HG02571 (cell line): ENCODE results near the gene ZNF546.
"Not testable (repeated sequence)": the region's sequence is repeated elsewhere in the genome, so short reads cannot be mapped to it uniquely, and the experiment has no call there.

Source experiments
- ATAC-seq: cut with Tn5 transposase; IDR thresholded peaks from one replicate; pipeline ENCODE4 v1.9.1; 2021; ENCODE audit warnings: mild to moderate bottlenecking, moderate library complexity; ENCODE audit not compliant: unreplicated experiment

The ZNF546 gene

GRCh38 chr19:39983695-39984300 lies 13.1 kb upstream of the ZNF546 start:
- no peak for ATAC-seq

DNA sequence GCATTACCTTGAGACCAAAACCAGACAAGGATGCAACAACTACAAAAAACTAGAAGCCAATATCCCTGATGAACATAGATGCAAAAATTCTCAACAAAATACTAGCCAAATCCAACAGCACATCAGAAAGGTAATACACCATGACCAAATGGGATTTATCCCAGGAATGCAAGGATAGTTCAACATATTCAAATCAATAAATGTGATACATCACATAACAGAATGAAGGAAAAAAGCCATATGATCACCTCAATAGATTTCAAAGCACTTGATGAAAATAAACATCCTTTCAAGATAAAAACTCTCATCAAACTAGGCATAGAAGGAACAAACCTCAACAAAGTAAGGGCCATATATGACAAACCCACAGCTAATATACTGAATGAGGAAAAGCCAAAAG lies 10.2 kb upstream of the ZNF546 start:
- no peak for ATAC-seq

GRCh38 chr19:39987167-39987566 lies 9.7 kb upstream of the ZNF546 start:
- ATAC-seq: no peak

DNA sequence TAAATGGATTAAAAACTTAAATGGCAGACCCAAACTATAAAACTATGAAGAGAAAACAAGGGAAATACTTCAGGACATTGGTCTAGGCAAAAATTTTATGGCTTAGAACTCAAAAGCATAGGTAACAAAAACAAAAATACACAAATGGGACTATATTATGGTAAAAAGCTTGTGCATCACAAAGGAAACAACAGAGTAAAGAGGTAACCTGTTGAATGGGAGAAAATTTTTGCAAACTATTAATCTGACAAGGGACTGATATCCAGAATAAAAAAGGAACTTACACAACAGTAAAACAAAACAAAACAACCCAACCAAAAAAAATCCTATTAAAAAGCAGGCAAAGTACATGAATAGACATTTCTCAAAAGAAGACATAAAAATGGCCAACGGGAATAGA lies 9.3 kb upstream of the ZNF546 start:
- no peak for ATAC-seq

DNA sequence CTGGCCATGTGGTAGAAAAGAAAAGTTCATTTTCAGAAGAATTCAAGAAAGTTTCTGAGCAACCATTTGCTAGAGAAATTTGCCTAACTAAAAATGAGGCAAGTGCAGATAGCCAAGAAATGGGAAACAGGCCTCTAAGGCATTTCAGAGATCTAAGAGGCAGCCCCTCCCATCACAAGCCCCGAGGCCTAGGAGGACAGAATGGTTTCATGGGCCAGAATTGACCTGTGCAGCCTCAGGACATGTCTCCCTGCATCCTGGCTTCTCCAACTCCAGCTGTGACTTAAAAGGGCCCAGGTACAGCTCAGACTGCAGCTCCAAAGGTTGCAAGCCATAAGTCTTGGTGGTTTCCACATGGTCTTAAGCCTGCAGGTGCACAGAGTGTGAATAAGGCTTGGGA lies 3.3 kb upstream of the ZNF546 start:
- ATAC-seq: no peak

- no peak for ATAC-seq
Measured at GRCh38 chr19:39994361-39994760, 2.5 kb upstream of the ZNF546 start.

DNA sequence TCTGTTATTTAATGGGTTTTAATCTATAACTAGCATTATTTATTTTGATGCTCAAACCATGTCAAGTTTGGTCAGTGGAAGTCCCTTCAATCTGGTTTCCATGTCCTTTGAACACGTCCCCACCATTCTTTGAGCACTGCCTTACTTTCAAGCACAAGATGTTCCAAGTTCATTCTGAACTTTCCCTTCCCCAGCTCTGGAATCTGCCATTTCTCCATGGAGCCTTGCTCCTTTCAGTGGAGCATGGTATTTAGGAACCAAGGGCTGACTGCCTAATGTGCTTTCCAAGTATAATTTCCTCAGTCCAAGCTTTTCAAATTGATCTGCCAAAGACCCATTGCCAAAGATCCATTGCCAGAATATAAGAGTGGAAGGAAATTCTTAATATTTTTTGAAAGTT lies 1.1 kb upstream of the ZNF546 start:
- ATAC-seq: no peak

DNA sequence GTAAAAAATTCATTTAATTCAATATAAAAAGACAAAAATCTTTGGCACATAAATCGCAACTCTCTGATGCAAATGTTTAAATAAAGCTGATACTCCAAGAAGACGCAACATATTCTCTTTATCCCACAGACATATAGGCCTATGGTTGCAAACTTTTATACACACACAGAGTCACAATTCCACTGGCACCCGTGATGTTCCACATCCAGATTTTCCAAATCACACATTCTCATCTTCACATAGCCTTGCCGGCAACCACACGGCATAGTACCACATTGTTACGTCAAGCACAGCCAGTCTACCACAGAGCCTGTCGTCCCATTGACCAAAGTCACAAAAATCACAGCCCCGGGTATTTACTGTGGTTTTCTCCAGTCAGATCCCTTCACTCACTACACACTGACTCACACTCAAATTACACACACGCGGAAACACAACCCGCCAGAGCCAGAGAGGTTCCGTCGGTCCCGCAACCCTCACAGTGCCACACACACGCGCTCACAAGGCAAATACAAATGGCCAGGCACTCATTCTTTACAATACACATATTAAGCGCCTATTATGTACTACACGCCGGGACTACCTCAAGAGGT lies 546 bp upstream of the ZNF546 start:
- peak; percentile 21 for ATAC-seq

- ATAC-seq: no peak
Measured at GRCh38 chr19:39997638-39998216, 867 bp downstream of the ZNF546 start.

DNA sequence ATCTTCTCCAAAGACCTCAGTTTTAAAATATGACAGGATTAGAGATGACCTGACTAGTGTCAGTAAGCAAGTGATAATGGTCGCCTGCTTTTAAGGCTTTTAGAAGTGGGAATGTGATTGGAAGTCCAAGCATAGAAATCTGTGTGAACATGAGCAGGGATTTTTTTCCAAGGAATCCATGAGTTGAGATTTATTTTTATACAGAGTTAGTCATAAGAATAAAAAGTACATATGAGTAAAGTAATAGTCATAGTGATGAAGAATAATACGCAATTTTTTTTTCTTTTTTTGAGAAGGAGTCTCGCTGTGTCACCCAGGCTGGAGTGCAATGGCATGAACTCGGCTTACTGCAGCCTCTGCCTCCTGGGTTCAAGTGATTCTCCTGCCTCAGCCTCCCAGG lies 1.6 kb downstream of the ZNF546 start:
- no peak for ATAC-seq

GRCh38 chr19:40005691-40006272 lies 8.9 kb downstream of the ZNF546 start:
- no peak for ATAC-seq

DNA sequence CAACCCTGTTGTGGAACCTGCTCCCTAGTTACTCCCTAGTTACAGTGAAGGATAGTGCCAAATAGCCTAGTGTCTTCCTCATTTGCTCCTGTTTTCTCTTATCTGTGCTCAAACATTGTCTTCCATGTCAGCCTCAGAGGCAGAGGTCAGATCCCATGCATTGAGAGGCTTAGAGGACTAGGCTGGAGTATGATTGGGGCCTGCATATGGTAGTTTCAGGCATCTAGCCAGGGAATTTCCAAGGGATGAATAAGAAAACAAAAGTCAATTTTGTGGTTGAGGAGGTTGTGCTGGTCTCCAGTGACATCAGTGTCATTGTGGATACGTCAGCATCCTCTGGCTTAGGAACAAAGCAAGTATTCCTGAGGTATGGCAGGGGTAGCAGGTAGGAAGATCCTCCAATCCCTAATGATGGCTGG lies 9.4 kb downstream of the ZNF546 start:
- ATAC-seq: no peak

- ATAC-seq: no peak
Measured at GRCh38 chr19:40009674-40010073, 12.8 kb downstream of the ZNF546 start.

DNA sequence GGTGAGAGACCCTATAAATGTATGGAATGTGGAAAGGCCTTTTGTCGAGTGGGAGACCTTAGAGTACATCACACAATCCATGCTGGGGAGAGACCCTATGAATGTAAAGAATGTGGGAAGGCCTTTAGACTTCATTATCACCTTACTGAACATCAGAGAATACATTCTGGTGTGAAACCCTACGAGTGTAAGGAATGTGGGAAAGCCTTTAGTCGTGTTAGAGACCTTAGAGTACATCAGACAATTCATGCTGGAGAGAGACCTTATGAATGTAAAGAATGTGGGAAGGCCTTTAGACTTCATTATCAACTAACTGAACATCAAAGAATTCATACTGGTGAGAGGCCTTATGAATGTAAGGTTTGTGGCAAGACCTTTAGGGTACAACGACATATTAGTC lies 17.1 kb downstream of the ZNF546 start:
- no peak for ATAC-seq

- no peak for ATAC-seq
Measured at GRCh38 chr19:40023969-40024368, 27.1 kb downstream of the ZNF546 start.

DNA sequence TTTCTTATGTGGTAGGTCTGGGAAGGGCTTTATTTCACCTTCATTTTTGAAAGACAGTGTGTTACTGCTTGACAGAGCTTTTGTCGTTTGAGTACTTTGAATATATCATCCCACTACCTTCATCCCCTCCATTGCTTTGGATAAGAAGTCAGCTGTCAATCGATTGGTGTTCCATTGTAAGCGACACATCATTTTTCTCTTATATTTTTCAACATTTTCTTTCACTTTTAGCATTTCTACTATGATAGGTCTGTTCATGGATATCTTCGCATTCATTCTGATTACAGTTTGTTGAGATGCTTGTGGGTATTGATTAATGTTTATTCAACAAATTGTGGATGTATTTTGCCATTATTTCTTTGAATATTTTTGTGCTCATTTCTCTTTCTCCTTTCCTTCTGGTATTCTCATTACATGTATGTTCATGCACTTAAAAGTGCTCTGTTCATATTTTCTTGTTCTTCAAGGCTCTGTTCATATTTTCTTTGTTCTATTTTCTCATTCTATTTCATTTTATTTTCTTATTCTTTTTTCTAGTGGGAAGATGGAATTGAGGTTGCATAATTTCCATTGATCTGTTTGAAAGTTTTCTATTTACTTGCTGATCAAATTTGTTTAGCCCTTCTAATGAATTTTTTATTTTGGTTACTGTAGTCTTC lies 29.2 kb downstream of the ZNF546 start:
- ATAC-seq: no peak

GRCh38 chr19:40026597-40026970 lies 29.7 kb downstream of the ZNF546 start:
- ATAC-seq: no peak

DNA sequence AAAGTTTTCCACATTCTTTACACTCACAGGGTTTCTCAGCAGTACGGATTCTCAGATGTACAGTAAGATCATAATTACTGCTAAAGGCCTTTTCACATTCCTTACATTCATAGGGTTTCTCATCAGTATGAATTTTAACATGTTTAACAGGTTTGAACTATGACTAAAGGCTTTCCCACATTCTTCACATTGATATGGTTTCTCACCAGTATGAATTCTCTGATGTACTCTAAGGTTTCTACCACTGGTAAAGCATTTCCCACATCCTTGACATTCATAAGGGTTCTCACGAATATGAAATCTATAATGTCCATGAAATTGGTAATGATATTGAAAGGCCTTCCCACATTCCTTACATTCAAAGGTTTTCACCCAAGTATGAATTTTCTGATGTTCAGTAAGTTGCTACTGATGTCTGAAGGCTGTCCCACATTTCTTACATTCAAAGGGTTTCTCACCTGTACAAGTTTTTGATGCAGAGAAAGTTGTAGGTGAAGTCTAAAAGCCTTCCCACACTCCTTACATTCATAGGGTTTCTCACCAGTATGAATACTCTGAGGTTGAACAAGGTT lies 37.2 kb downstream of the ZNF546 start:
- ATAC-seq: no peak

- ATAC-seq: no peak
Measured at GRCh38 chr19:40035996-40036395, 39.1 kb downstream of the ZNF546 start.

DNA sequence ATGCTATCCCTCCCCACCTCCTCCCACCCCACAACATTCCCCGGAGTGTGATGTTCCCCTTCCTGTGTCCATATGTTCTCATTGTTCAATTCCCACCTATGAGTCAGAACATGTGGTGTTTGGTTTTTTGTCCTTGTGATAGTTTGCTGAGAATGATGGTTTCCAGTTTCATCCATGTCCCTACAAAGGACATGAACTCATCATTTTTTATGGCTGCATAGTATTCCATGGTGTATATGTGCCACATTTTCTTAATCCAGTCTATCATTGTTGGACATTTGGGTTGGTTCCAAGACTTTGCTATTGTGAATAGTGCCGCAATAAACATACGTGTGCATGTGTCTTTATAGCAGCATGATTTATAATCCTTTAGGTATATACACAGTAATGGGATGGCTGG lies 41.2 kb downstream of the ZNF546 start:
- not testable (repeated sequence) for ATAC-seq

DNA sequence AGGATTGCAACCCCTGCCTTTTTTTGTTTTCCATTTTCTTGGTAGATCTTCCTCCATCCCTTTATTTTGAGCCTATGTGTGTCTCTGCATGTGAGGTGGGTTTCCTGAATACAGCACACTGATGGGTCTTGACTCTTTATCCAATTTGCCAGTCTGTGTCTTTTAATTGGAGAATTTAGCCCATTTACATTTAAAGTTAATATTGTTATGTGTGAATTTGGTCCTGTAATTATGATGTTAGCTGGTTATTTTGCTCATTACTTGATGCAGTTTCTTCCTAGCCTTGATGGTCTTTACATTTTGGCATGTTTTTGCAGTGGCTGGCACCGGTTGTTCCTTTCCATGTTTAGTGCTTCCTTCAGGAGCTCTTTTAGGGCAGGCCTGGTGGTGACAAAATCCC lies 44.9 kb downstream of the ZNF546 start:
- ATAC-seq: not testable (repeated sequence)

DNA sequence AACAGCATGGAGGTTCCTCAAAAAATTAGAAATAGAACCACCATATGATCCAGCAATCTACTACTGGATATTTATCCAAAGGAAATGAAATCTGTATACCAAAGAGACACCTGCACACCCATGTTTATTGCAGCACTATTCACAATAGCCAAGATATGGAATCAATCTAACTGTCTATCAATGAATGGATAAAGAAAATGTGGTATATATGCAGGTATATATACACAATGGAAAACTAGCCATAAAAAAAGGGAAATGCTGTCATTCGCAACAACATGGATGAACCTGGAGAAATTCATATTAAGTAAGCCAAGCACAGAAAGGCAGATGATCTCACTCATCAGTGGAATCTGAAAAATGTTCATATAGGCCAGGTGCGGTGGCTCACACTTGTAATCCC lies 56.6 kb downstream of the ZNF546 start:
- no peak for ATAC-seq
